Measurements from ENCODE around the gene ABCA4.

The ABCA4 gene

GRCh38 chr1:94050675-94051074, 70.3 kb downstream of the ABCA4 start:
- no peak for DNase-seq (ENCODE audit: low read depth)

DNA sequence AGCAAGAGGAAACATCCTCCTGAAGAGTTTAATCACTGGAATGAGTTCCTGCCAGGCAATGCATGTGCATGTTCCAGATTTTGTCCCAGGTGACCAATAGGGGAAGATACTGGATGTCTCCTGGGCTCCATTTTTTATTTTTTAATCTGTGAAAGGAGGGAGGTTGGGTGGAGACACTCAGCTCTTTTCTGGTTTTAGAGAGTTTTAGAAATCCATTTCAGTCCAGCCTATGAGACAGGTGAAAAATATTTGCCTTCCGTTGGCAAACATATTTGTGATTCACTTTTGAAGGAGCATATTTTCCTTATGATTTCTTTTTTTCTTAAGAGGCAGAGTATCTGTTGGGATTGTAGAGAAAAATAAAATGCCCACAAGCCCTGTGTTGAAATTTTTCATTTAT, 70.7 kb downstream of the ABCA4 start:
- DNase-seq (ENCODE audit: low read depth), result no peak

DNA sequence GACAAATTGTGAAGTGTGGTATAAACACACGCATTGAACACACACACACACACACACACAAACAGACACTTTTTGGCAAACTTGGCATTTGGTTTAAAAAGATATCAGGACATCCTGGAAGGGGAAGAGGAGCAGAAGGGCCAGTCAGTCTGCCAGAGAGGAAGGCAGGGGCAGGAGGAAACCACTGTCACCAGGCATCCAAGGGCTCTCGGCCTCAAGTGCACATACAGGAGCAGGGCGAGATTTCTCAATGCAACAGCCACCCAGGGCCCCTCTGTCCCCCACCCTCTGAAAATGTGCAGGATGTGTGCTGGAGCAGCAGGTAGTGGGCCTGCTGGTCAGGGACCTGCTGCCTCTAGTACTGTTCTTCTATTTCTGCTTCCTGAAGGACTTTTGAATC, 71.2 kb downstream of the ABCA4 start:
- DNase-seq (ENCODE audit: low read depth), result no peak

GRCh38 chr1:94048413-94049164, 72.4 kb downstream of the ABCA4 start:
- no peak for DNase-seq (ENCODE audit: low read depth)

DNA sequence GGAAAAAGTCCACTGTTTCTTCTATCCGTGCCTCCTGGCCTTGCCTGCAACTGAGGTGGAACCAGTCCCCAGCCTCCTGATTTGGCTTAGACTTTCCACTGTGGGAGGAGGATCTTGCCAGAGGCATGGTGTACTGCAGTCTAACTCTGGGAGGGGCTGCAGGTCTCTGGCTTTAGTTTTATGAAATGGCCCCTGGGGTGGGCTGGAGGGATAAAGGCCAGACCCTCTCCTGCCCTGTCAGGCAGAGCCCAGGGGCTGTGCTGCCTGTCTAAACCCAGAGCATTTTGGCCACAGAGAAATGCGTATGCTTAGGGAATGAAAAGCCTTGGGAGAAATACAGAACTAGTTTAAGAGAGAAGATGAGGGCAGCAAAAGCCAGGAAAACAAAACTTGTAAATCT, 73.0 kb downstream of the ABCA4 start:
- DNase-seq (ENCODE audit: low read depth), result no peak

DNA sequence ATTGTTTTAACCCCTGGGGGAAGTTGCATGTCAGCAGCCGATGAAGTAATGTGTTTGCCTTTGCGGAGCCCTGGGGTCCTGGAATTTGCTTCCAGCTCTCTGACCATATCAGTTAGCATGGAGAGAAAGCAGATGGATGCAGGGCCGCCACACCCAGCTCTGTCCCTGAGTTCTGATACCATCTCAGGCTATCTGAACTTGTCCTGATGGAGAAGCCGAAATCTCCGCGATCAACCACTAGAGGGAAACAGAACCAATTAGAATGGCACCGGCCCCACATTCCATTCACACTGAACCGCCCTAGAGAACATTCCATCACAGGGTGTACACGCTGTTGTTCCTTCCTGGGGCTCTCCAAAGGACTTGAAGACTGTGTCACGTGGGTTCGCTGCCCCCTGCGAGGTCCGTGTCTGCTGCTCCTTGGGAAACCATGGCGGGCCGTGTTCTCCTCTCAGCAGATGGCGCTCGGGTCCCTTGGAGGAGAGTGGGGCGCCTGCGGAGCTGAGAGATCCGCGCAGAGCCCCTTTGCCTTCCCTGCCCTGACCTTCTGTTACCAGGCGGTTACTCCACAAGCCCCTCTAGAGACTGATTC, 75.4 kb downstream of the ABCA4 start:
- DNase-seq (ENCODE audit: low read depth), result no peak

DNA sequence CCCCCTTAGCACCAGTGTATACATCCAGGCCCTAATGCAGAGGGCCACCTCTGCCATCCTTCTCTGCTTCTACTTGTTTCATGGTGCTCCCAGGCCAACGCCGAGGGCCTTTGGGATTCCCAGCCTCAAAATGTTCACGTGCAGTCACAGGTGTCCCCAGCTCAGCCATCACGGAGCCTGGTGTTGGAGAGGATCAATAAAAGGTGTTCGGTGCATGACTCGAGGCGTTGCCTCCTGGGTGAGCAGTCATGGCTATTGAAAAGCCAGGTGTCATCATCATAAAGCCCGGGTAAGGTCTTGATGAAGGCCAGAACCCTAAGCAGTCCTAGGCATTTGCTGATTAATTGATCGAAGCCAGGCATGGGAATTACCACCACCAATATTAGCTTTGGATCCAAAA, 76.1 kb downstream of the ABCA4 start:
- no peak for DNase-seq (ENCODE audit: low read depth)

GRCh38 chr1:94044290-94044790, 76.6 kb downstream of the ABCA4 start:
- DNase-seq (ENCODE audit: low read depth), result no peak

- no peak for DNase-seq (ENCODE audit: low read depth)
These were observed 77.1 kb downstream of the ABCA4 start for GRCh38 chr1:94043738-94044289.

GRCh38 chr1:94042388-94042787, 78.6 kb downstream of the ABCA4 start:
- no peak for DNase-seq (ENCODE audit: low read depth)

GRCh38 chr1:94039871-94040569, 80.9 kb downstream of the ABCA4 start:
- no peak for DNase-seq (ENCODE audit: low read depth)

DNA sequence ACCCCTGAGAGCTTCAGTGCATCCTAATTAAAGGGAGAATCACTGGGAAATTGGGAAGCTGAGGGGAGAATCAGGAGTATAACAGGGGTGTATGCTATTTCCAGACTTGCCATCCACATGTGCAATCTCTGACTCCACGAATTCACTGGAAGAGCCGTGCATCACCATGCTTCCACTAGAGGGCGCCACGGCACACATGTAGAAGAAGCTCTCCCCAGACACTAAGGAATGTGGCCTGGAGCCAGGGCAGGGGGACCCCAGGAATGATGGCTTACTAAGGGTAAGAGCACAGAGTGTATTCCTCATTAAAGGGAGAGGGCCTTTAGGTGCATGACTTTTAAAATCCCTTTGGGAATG, 81.5 kb downstream of the ABCA4 start:
- DNase-seq (ENCODE audit: low read depth), result peak; percentile 27

DNA sequence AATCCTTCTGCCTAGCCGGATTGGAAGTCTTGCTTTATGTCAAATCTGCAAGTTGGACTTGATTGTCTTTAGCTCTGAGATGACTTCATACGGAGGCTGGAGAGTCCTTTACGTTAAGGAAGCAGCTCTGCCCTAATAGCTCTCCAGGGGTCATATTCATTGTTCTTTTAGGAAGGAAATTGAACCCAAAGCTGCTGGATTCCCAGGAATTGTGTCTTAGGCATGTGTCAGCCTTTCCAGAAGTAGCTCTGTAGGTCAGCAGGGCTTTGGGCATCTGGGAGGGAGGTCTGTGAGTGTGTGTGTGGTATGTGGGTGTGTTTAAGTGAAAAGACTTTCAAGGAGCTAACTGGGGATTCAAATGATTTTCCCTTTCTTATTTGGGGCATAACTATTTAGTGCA, 82.4 kb downstream of the ABCA4 start:
- no peak for DNase-seq (ENCODE audit: low read depth)

- no peak for DNase-seq (ENCODE audit: low read depth)
These were observed 83.3 kb downstream of the ABCA4 start for GRCh38 chr1:94037392-94038229.

GRCh38 chr1:94036730-94037129, 84.2 kb downstream of the ABCA4 start:
- DNase-seq (ENCODE audit: low read depth), result no peak

- DNase-seq (ENCODE audit: low read depth), result no peak
These were observed 87.1 kb downstream of the ABCA4 start for GRCh38 chr1:94033849-94034248.

- no peak for DNase-seq (ENCODE audit: low read depth)
These were observed 88.3 kb downstream of the ABCA4 start for GRCh38 chr1:94032637-94033036.

DNA sequence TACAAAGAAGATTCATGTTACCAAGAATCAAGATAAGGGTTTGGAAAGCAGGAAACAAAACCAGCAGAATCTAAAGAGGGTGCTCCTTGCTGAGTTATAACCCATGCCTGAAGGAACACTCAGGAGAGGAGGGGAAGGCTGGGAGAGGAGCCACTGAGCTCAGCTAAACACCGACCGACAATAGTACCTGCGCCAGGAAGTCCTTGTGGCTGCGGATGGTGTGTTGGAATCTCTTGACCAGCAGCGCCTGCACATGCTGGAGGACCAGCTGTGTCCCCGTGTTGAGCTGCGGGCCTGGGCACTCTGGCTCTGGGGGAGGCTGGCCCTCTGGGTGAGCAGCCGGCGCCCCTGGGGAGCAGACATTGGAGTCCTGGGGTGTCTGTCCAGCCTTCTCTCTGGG, 89.4 kb downstream of the ABCA4 start:
- DNase-seq (ENCODE audit: low read depth), result no peak

- DNase-seq (ENCODE audit: low read depth), result no peak
These were observed 89.8 kb downstream of the ABCA4 start for GRCh38 chr1:94031154-94031553.

DNA sequence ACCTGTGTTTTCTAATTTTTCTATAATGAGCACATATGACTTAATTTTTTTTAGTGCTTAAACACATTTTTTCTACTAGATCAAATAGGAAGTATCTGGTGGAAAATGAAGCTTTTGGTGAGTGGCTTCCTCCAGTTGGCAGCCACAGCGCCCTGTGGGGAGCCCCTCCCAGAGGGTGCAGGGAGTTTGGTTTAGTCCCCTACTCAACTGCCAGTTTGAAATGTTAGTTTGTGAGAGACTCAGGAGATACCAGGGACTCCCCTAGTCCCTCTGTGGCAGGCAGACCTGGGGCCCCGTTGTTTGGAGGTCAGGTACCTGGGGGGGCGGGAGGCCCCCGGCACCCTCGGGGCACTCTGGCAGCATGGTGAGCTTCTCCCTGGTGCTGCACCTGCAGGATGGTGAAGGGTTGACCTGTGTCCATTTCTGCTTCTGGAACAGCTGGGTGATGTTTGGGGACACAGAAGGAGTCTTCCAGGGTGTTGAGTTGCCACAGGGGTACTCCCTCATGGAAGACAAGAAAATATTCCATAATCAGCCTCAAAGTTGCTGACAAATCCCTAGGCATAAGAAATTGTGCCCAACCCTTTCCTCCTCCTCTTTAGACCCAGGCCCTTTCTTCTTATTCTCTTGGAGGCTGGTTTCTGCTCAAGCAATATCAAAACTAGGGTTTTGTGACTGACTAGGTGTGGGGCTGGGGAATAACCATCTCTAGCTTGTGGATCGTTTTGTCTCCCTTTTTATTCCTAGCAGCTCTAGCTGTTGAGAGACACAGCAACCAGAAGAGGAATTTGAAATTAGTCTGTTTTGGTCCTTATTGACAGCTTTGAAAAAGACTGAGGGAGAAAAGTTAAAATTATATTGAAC, 91.6 kb downstream of the ABCA4 start:
- DNase-seq (ENCODE audit: low read depth), result no peak

Data from T follicular helper cell (primary cell).